Mucosa of rectum (tissue), 2 donors: ENCODE measurements around the gene KDM3A.
"Not testable (repeated sequence)": the region's sequence is repeated elsewhere in the genome, so short reads cannot be mapped to it uniquely, and the experiment has no call there.

Experiments used
- H3K27ac ChIP-seq, 2 donors: one replicate each; pipeline ENCODE4 v1.7.0; 2013; ENCODE audit warnings: inconsistent platforms in 2 of 2, low read depth in 2 of 2, low read length in 2 of 2
- H3K27me3 ChIP-seq, 2 donors: one replicate each; pipeline ENCODE4 v1.7.0; 2013; ENCODE audit warnings: low read length in 2 of 2; ENCODE audit not compliant: control insufficient read depth in 2 of 2, insufficient read depth in 2 of 2
- H3K36me3 ChIP-seq, 2 donors: one replicate each; pipeline ENCODE4 v1.7.0; 2013; ENCODE audit warnings: low read length in 2 of 2; ENCODE audit not compliant: control insufficient read depth in 2 of 2, insufficient read depth in 2 of 2
- H3K4me1 ChIP-seq, 2 donors: one replicate each; pipeline ENCODE4 v1.7.0; 2013; ENCODE audit warnings: low read length in 2 of 2, mild to moderate bottlenecking in 1 of 2; ENCODE audit not compliant: control insufficient read depth in 2 of 2, insufficient read depth in 2 of 2
- H3K4me3 ChIP-seq, 2 donors: one replicate each; pipeline ENCODE4 v1.7.0; 2013; ENCODE audit warnings: low read length in 2 of 2
- H3K9ac ChIP-seq, 2 donors: one replicate each; pipeline ENCODE4 v1.7.0; 2013; ENCODE audit warnings: low read length in 2 of 2, low read depth in 1 of 2, mild to moderate bottlenecking in 1 of 2
- H3K9me3 ChIP-seq, 2 donors: one replicate each; pipeline ENCODE4 v1.7.0; 2013; ENCODE audit warnings: low read length in 2 of 2; ENCODE audit not compliant: control insufficient read depth in 2 of 2
- donor health status: healthy.
- donor health status: Normal muscosa, but diverticular disease.

Gene KDM3A

GRCh38 chr2:86489542-86489941 is 48.4 kb downstream of the KDM3A start:
- H3K27me3 ChIP-seq, result no peaks in the 10 kb centered on the region
- no peak overlapping the region for H3K4me3 ChIP-seq
- H3K9me3 ChIP-seq, result no peaks in the 10 kb centered on the region
- peaks cover 73 to 88% of the 10 kb centered on the region in 2 donors for H3K36me3 ChIP-seq
- H3K27ac ChIP-seq, result no peak overlapping the region
- H3K4me1 ChIP-seq, result peaks cover 0 to 9% of the 10 kb centered on the region in 2 donors
- no peak overlapping the region for H3K9ac ChIP-seq

GRCh38 chr2:86490245-86490644 is 49.1 kb downstream of the KDM3A start:
- Histone ChIP-seq H3K9ac (no peak overlapping the region), H3K9me3 (no peaks in the 10 kb centered on the region), H3K36me3 (peaks cover 66 to 86% of the 10 kb centered on the region in 2 donors), H3K4me3 (no peak overlapping the region), H3K4me1 (peaks cover 0 to 9% of the 10 kb centered on the region in 2 donors), H3K27ac (no peak overlapping the region), H3K27me3 (no peaks in the 10 kb centered on the region)

DNA sequence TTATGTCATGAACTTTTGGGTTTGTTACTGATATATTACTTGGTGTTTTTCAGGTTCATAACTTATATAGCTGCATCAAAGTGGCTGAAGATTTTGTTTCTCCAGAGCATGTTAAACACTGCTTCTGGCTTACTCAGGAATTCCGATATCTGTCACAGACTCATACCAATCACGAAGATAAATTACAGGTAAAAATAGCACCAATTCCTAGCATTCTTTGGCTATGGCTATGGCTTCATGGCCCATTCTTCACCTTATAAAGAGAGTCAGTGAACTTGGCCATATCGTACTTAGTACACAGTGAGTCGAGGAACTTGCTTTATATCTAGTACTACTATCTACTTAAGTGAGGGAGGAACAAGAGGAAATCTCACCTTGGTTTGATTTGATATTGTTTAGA is 49.9 kb downstream of the KDM3A start:
- H3K36me3 ChIP-seq, result peaks cover 62 to 77% of the 10 kb centered on the region in 2 donors
- H3K27me3 ChIP-seq, result no peaks in the 10 kb centered on the region
- H3K4me1 ChIP-seq, result peaks cover 0 to 9% of the 10 kb centered on the region in 2 donors
- no peak overlapping the region for H3K4me3 ChIP-seq
- H3K27ac ChIP-seq, result no peak overlapping the region
- no peak overlapping the region for H3K9ac ChIP-seq
- no peaks in the 10 kb centered on the region for H3K9me3 ChIP-seq

DNA sequence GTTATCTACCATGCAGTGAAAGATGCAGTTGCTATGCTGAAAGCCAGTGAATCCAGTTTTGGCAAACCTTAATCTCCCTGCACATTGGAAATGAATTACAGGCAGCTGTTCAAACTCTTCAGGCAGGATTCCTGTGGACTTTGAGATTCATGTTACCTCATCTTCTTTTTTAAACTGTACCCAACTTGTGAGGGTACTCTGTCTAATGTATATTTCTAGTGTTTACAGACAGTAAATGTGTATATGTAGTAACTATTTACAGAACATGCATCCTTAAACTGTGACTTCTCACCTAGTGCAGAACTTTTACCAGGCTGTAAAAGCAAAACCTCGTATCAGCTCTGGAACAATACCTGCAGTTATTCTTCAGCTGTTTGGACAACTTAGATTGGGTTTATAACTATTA is 50.9 kb downstream of the KDM3A start:
- peaks cover 0 to 9% of the 10 kb centered on the region in 2 donors for H3K4me1 ChIP-seq
- H3K9me3 ChIP-seq, result no peaks in the 10 kb centered on the region
- H3K27ac ChIP-seq, result peak overlapping the region in 1 of 2 donors; percentile 26
- H3K9ac ChIP-seq, result no peak overlapping the region
- H3K27me3 ChIP-seq, result no peaks in the 10 kb centered on the region
- H3K4me3 ChIP-seq, result no peak overlapping the region
- peaks cover 60 to 74% of the 10 kb centered on the region in 2 donors for H3K36me3 ChIP-seq

GRCh38 chr2:86496391-86496790 is 55.2 kb downstream of the KDM3A start:
- not testable (repeated sequence) for H3K27ac ChIP-seq, H3K27me3 ChIP-seq
- peaks cover 53 to 68% of the 10 kb centered on the region in 2 donors for H3K36me3 ChIP-seq

DNA sequence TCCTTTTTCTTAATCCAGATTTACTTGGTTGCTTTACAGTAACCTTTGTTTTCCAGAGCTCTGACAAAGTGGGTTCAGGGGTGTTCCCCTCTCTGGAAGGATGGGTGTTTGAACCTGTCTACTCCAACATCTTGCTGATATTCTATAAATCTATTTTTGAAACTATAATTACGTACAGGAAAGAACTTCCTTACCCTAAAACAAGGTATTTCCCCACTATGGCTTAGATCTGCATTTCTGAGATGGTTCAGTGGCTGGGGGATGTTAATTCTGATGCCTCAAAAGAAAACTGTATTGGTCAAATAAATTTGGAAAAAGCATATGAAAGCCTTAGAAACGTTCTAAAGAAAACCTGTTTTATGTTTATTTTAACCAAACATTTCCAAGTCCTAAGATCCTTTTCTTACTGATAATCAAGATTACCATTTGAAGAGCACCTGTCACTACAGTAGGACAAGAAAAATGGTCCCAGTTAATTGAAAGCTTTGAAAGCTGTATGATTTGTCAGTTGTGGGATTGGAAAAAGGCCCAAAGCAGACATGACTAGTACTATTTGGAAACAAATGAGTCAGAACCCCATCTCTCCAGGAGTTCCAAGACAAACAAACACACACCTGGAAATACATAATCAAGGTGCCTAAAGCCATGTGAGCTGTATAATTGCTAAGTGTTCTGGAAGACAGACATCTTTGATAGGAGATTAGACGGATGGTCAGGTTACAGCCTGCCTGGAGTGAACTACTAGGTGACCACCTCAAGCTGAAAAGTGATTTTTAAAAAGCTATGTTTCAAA is 57.5 kb downstream of the KDM3A start:
- Histone ChIP-seq H3K36me3 (peaks cover 50 to 69% of the 10 kb centered on the region in 2 donors), H3K4me1 (no peaks in the 10 kb centered on the region), H3K9me3 (peaks cover 3 to 9% of the 10 kb centered on the region in 2 donors), H3K27me3 (no peaks in the 10 kb centered on the region), H3K9ac (no peak overlapping the region), H3K4me3 (no peak overlapping the region), H3K27ac (no peak overlapping the region)

More at GRCh38 chr2:86496391-86496790, 55.2 kb downstream of the KDM3A start:
- H3K9ac ChIP-seq, H3K9me3 ChIP-seq, H3K4me3 ChIP-seq, H3K4me1 ChIP-seq: not testable (repeated sequence)

GRCh38 chr2:86499326-86499725 is 58.2 kb downstream of the KDM3A start:
- H3K27me3 ChIP-seq, result no peaks in the 10 kb centered on the region
- no peaks in the 10 kb centered on the region for H3K4me1 ChIP-seq
- H3K4me3 ChIP-seq, result no peak overlapping the region
- H3K27ac ChIP-seq, result no peak overlapping the region
- H3K36me3 ChIP-seq, result peaks cover 50 to 69% of the 10 kb centered on the region in 2 donors
- H3K9me3 ChIP-seq, result peaks cover 3 to 9% of the 10 kb centered on the region in 2 donors
- H3K9ac ChIP-seq, result no peak overlapping the region

GRCh38 chr2:86500325-86501083 is 59.3 kb downstream of the KDM3A start:
- peaks cover 51 to 73% of the 10 kb centered on the region in 2 donors for H3K36me3 ChIP-seq

DNA sequence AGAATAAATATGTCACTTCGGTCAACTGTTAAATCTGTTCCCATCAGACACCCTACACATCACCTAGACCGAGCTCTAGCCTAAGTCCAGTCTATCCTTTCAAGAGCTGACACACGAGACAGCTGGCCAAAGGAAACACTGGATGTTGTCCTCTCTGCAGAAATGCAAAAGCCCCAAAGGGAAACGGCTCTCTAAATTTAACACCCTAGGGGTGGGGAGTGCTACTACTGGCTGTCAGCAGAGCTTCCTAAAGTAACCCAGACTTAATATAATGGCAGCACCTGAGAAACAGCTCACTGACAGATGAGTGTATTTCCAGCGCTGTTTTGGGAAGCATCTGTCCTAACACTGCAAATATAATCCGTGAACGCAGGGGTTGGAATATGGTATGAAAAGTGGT is 66.4 kb downstream of the KDM3A start:
- Histone ChIP-seq H3K9me3 (no peaks in the 10 kb centered on the region), H3K4me3 (no peak overlapping the region), H3K27ac (no peak overlapping the region), H3K9ac (no peak overlapping the region), H3K4me1 (no peaks in the 10 kb centered on the region), H3K36me3 (peaks cover 33 to 61% of the 10 kb centered on the region in 2 donors), H3K27me3 (no peaks in the 10 kb centered on the region)

More at GRCh38 chr2:86500325-86501083, 59.3 kb downstream of the KDM3A start:
- H3K4me1 ChIP-seq, result no peaks in the 10 kb centered on the region
- no peak overlapping the region for H3K27ac ChIP-seq
- no peak overlapping the region for H3K4me3 ChIP-seq
- H3K9ac ChIP-seq, result no peak overlapping the region
- H3K9me3 ChIP-seq, result peaks cover 3 to 9% of the 10 kb centered on the region in 2 donors
- H3K27me3 ChIP-seq, result no peaks in the 10 kb centered on the region

DNA sequence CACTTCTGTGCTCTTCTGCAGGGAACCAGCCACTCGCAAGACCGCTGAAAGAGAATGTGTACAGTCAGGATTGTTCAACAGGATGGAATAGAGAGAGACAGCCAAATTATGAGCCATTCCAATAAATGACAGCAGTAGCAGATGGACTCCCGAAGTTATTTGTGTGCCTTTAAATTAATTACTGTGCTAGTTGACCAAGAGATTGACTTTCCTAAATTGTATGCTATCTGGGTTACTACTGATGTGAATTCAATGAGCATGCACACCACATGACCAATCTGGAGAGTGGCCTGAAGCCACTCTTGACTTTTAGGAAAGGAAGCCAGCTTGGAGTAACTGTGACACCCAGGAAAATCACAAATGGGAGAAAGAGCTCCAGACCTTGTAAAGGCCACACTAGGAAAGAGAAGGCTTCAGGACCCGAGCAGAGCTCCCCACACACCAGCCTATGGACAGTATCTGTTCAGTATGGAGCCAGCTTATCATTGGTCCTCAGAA is 69.3 kb downstream of the KDM3A start:
- Histone ChIP-seq H3K9ac (no peak overlapping the region), H3K4me3 (no peak overlapping the region), H3K27me3 (no peaks in the 10 kb centered on the region), H3K9me3 (no peaks in the 10 kb centered on the region), H3K27ac (no peak overlapping the region), H3K36me3 (peaks cover 26 to 43% of the 10 kb centered on the region in 2 donors), H3K4me1 (no peaks in the 10 kb centered on the region)
